HepG2 (cell line): ENCODE data around the gene FBF1. TPM values are rescaled to one million over a fixed set of nuclear protein-coding genes. Genes with fewer than 3 reads are reported as not detected.

ENCODE experiments used
- ARHGAP35 ChIP-seq: sonication (generic); formaldehyde crosslinking; IDR thresholded peaks from 2 replicates; pipeline ENCODE4 v1.9.0; 2022; ENCODE audit warnings: mild to moderate bottlenecking, inconsistent platforms, moderate library complexity, missing genetic modification reagents, borderline replicate concordance
- ATF6 ChIP-seq: sonication (generic); formaldehyde crosslinking; conservative IDR thresholded peaks from 2 replicates; pipeline ENCODE4 v1.4.0; 2020; ENCODE audit warnings: missing genetic modification reagents
- CAMTA2 ChIP-seq: sonication (generic); formaldehyde crosslinking; IDR thresholded peaks from 2 replicates; pipeline ENCODE4 v1.4.0; 2020; ENCODE audit warnings: mild to moderate bottlenecking, missing genetic modification reagents, borderline replicate concordance
- CENPT ChIP-seq: sonication (generic); formaldehyde crosslinking; IDR thresholded peaks from 2 replicates; pipeline ENCODE4 v1.8.0; 2022; ENCODE audit warnings: low read depth, mild to moderate bottlenecking, moderate library complexity, missing genetic modification reagents
- ETV6 ChIP-seq: sonication (generic); formaldehyde crosslinking; conservative IDR thresholded peaks from 2 replicates; pipeline ENCODE4 v1.4.0; 2020; ENCODE audit warnings: missing genetic modification reagents
- FOXK2 ChIP-seq: fragments of 450-650 bp; IDR thresholded peaks from 2 replicates; pipeline ENCODE4 v1.6.1; 2016
- HIC2 ChIP-seq: sonication (generic); formaldehyde crosslinking; IDR thresholded peaks from 2 replicates; pipeline ENCODE4 v1.9.0; 2022; ENCODE audit warnings: low read depth, missing genetic modification reagents
- KDM2A ChIP-seq: sonication (generic); formaldehyde crosslinking; IDR thresholded peaks from 2 replicates; pipeline ENCODE4 v1.4.0; 2020; ENCODE audit warnings: low read depth, missing genetic modification reagents, borderline replicate concordance
- MIXL1 ChIP-seq: IDR thresholded peaks from 2 replicates; pipeline ENCODE4 v1.6.1; 2016
- NCOA2 ChIP-seq: sonication (generic); formaldehyde crosslinking; IDR thresholded peaks from 2 replicates; pipeline ENCODE4 v1.8.0; 2022; ENCODE audit warnings: inconsistent platforms
- NCOA5 ChIP-seq: sonication (generic); formaldehyde crosslinking; IDR thresholded peaks from 2 replicates; pipeline ENCODE4 v1.4.0; 2020; ENCODE audit warnings: missing genetic modification reagents
- RBM22 ChIP-seq: fragments of 200-400 bp; formaldehyde crosslinking; optimal IDR thresholded peaks from 2 replicates; pipeline ENCODE3; 2017; ENCODE audit warnings: mild to moderate bottlenecking, low read length, moderate library complexity
- SAFB2 ChIP-seq: sonication (generic); formaldehyde crosslinking; IDR thresholded peaks from 2 replicates; pipeline ENCODE4 v1.5.1; 2020; ENCODE audit warnings: missing genetic modification reagents, low read depth, mild to moderate bottlenecking, borderline replicate concordance
- SNAI1 ChIP-seq: sonication (generic); formaldehyde crosslinking; IDR thresholded peaks from 2 replicates; pipeline ENCODE4 v1.5.0; 2020; ENCODE audit warnings: mild to moderate bottlenecking, missing genetic modification reagents, borderline replicate concordance
- TEAD2 ChIP-seq: sonication (generic); formaldehyde crosslinking; IDR thresholded peaks from 2 replicates; pipeline ENCODE4 v1.9.0; 2021; ENCODE audit warnings: missing genetic modification reagents
- ZBED4 ChIP-seq: sonication (generic); formaldehyde crosslinking; IDR thresholded peaks from 2 replicates; pipeline ENCODE4 v1.4.0; 2020; ENCODE audit warnings: missing genetic modification reagents, borderline replicate concordance
- ZBTB34 ChIP-seq: sonication (generic); formaldehyde crosslinking; IDR thresholded peaks from 2 replicates; pipeline ENCODE4 v1.8.0; 2022; ENCODE audit warnings: mild to moderate bottlenecking, missing genetic modification reagents
- ZNF431 ChIP-seq: sonication (generic); formaldehyde crosslinking; IDR thresholded peaks from 2 replicates; pipeline ENCODE4 v1.9.0; 2022; ENCODE audit warnings: missing genetic modification reagents, low read depth, mild to moderate bottlenecking, borderline replicate concordance
- ZNF713 ChIP-seq: sonication (generic); formaldehyde crosslinking; IDR thresholded peaks from 2 replicates; pipeline ENCODE4 v1.4.0; 2020; ENCODE audit warnings: mild to moderate bottlenecking, missing genetic modification reagents
- ZNF788 ChIP-seq: sonication (generic); formaldehyde crosslinking; IDR thresholded peaks from 2 replicates; pipeline ENCODE4 v1.5.0; 2020; ENCODE audit warnings: mild to moderate bottlenecking, missing genetic modification reagents, borderline replicate concordance
- ZNF792 ChIP-seq: IDR thresholded peaks from 2 replicates; pipeline ENCODE4 v1.6.1; 2016
- polyA plus RNA-seq, 8 experiments: library from polyadenylated mRNA; depleted of rRNA in 3 of 8; stranded (reverse) in 7 of 8; unstranded in 1 of 8; fragments of >200 nt; fragmentation: Illumina TruSeq in 4 of 8; extraction: Trizol in 4 of 8; gene quantifications; 2 replicates each; pipeline versions ENCODE4 v1.2.1 to v1.2.3, GENCODE V29; 2011 to 2016; ENCODE audit warnings: low read depth in 4 of 8, missing spikeins in 1 of 8, mixed read lengths in 1 of 8; ENCODE audit not compliant: insufficient read depth in 1 of 8
- total RNA-seq, 5 experiments: library from RNA; depleted of rRNA; stranded (reverse); fragments of >200 nt; fragmentation: Illumina TruSeq; extraction: Trizol; gene quantifications; 2 replicates each; pipeline ENCODE4 v1.2.3, GENCODE V29; 2016; ENCODE audit warnings: low read depth in 1 of 5

FBF1 gene
- total and polyA plus RNA-seq, 2 of the 13 experiments (the other 11 are each of a cell fraction or from before 2014, with no cell fraction given) = 2.4 to 8.1 TPM

- TF ChIP-seq HIC2 (CRISPR knock-in tag) (peak; percentile 85), FOXK2 (no peak), ZNF431 (CRISPR knock-in tag) (no peak; the same call in 1 of the 2 replicates), SAFB2 (peak; percentile 97; the same call in 1 of the 2 replicates), TEAD2 (CRISPR knock-in tag) (no peak), ZNF792 (CRISPR knock-in tag) (peak; percentile 97), ZBED4 (CRISPR knock-in tag) (peak; percentile 87; the same call in 1 of the 2 replicates), ZNF788 (CRISPR knock-in tag) (peak; percentile 98; the same call in 1 of the 2 replicates), KDM2A (CRISPR knock-in tag) (peak; percentile 95), ATF6 (CRISPR knock-in tag) (peak; percentile 95), MIXL1 (CRISPR knock-in tag) (peak; percentile 78), RBM22 (no peak), CENPT (CRISPR knock-in tag) (no peak), NCOA2 (CRISPR knock-in tag) (peak; percentile 82; the same call in 1 of the 2 replicates), ETV6 (CRISPR knock-in tag) (peak; percentile 95), ZNF713 (CRISPR knock-in tag) (peak; percentile 86; the same call in 1 of the 2 replicates), ZBTB34 (peak; percentile 84; the same call in 1 of the 2 replicates), NCOA5 (no peak), SNAI1 (CRISPR knock-in tag) (peak; percentile 74; the same call in 1 of the 2 replicates), ARHGAP35 (CRISPR knock-in tag) (peak; percentile 98), CAMTA2 (CRISPR knock-in tag) (0 out of 2 replicates have a peak, but pooled peaks have one; percentile 25)
Measured at GRCh38 chr17:75904749-75905521, 35.9 kb downstream of the FBF1 start, which contains the start of gene MRPL38 (continued).
